ENCODE measurements around the gene NAE1.
A peak's percentile ranks its signal among the peaks of the same experiment; 100 is the strongest.

NAE1 gene

GRCh38 chr16:66849549-66849948 lies 18.8 kb upstream of the NAE1 start:
- no peak for DNase-seq

DNA sequence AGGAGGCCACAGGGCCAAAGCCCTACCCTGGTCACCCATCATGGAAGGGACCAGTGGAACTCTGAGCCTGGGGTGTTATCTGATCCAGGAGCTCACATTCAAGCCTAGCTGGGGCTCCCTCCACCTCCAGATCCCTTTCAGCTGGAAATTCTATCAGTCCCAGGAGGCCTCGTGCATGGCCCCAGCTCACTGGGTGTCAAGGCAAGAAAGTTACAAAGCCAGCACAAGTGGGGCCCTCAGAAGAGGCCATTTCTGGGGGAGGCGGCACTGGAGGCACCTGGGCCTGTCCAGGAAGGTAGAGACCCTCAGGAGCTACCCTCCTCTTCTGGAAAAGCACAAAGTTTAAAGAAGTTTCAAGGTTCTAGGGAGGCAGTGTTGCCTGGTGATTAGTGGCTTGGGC lies 18.2 kb upstream of the NAE1 start:
- no peak for DNase-seq

DNA sequence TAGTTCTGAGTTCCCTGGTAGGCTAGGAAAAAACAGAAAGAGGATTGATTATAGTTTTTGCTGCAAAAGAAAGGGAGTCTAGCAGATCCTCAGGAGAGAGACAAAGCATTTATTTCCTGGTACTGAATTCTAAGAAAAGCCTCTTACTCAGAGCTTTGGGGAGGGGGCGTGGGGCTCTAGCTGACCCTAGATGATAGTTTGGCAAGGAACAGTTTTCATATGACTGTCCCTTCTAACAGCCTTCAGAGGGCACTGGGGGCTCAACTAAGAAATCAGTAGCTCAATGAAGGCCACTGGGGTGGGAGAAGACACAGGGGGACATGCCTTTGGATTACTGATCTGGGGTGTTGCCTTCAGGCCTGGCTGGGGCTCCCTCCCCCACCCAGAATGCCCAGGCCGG lies 17.4 kb upstream of the NAE1 start:
- DNase-seq, result no peak

DNA sequence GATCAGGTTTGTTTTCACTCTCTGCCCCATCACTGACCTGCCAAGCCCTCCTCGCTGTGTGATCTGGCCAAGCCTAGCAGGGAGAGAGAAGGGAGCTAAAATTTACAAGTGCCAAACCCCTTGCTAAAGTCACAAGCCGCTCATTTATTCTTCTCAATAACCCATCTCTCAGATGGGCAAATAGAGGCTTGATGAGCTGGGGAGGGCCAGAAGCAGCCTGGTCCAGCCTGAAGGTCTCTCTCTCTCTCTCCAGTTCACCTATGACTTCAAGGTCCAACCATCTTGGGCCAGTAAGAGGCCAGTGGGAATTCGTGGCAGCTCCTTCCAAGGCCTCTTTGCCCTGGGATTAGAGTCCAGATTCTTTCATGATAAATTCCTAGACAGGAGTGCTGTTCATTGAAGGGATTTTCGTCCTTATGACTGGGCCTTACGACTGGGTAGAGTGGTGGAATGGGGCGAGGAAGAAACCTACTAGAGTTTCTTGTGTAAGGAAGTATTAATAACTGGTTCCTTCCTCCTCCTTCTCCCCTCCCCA lies 16.8 kb upstream of the NAE1 start:
- no peak for DNase-seq

DNA sequence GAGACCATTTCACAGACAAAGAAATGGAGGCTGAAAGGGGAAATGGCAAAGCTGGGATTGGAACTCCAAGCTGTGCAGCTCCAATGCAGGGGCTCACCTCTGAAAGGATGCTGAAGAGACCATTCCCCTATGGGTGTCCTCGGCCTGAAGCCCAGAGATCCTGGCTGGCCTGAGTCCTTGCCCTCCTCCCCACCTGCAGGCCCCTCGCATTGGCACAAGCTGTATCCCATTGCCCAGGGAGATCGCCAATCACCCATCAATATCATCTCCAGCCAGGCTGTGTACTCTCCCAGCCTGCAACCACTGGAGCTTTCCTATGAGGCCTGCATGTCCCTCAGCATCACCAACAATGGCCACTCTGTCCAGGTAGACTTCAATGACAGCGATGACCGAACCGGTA lies 16.1 kb upstream of the NAE1 start:
- DNase-seq, result no peak

- DNase-seq, result no peak
Observed at GRCh38 chr16:66846266-66846665, 15.5 kb upstream of the NAE1 start.

DNA sequence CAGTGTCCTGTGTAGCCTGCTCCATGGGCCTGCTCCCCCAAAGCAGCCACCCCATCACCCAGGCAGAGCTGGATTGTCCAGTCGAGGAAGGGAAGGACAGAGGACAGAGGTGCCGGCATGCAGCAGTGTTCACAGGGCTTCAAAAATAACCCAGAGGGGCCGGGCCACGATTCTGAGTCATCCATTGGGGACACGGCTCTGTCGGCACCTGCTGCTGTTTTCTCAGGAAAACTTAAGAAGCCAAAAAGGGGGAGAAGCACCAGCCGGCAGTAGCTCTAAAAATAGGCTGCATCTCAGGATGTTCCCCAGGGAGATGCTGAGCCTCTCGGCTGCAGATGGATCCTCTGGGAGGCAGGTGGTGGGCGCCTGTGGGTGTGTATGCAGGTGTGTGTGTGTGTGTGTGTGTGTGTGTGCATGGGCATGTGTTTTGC lies 15.0 kb upstream of the NAE1 start:
- DNase-seq, result no peak

DNA sequence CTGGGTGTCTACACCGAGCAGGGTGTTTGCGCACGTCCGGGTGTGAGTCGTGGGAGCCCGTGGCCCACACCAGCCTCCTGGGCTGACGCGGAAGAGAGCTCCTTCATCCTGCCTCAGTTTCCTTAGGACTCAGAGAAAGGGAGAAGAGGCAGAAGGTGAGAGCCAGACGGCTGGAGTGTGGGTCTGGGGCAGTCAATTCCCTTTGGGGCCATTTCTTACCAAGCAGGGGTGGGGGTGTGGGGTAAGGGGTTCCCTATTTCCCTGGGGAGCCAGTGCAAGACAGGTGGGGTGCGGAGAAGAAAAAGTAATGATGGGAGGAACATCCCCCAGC lies 14.3 kb upstream of the NAE1 start:
- DNase-seq, result no peak

- no peak for DNase-seq
Observed at GRCh38 chr16:66844342-66845079, 13.7 kb upstream of the NAE1 start, which contains the start of gene CA7. Gene CA7 (plus strand): TSS chr16:66844414. CDS start chr16:66844488, 74 bp downstream.

DNA sequence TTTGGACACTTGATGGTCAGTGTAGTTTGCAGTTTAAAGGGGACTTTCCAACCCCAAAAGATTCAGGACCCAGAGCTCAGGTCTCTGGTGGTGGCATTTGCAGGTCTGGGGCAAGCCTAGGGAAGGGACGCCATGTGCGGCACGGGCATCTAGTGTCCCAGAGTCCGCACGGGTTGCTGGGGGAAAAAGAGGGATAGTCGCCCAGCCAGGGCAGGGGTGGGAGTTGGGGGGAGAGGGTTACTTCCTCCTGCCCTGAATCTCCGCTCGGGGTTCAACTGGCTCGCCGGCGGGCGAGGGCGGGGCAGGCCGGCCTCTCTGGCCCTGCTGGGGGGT lies 13.2 kb upstream of the NAE1 start:
- no peak for DNase-seq

DNA sequence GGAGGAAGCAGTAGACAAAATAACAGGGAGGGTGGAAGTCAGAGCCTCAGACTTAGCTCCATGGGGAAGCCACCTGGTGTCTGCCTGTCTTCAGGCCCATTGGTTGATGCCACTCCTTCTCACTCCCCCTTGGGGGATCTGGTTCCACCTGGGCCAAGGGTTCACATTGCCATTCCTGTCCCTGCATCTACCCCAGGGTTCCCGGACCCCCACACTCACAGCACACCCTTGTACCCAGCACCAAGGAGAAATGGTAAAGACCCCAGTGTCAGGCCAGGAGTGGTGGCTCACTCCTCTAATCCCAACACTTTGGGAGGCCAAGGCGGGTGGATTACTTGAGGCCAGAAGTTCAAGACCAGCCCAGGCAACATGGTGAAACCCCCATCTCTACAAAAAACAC lies 12.4 kb upstream of the NAE1 start:
- DNase-seq, result no peak

- DNase-seq, result no peak
Observed at GRCh38 chr16:66842765-66843164, 12.0 kb upstream of the NAE1 start.

DNA sequence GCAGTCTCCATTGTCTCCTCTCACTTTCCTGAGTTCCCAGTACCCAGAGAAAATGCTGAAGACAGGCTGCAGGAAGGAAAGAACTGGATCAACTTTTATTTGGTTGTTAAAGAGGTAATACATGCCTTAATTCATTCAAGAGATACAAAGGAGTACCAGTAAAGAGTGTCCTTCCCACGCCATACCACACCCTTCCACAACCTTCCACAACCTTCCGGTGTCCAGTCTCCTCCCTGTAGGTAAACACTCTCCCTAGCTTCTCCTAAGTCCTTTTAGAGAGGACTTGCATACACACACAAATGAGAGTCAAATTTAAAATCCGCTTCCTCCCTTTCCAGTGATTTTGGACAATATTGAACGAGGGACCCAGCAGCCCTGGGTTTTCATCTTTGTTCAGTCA lies 10.6 kb upstream of the NAE1 start:
- DNase-seq, result no peak

- DNase-seq, result no peak
Observed at GRCh38 chr16:66840883-66841282, 10.1 kb upstream of the NAE1 start.

DNA sequence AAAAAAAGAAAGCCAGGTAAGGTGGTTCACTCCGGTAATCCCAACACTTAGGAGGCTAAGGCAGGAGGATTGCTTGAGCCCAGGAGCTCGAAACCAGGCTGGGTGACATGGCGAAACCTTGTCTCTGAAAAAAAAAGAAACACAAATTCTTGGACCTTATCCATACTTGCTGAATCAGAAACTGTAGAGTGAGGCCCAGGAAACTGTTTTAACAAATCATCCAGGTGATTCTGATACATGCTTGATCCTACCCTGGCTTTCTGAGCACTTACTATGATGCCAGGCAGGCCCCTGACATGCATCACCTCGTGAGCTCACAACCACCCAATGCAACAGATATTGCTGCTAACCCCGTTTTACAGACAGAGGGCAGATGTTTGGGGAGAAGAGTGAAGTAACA lies 4.0 kb upstream of the NAE1 start:
- DNase-seq, result no peak

GRCh38 chr16:66832661-66833305 lies 2.0 kb upstream of the NAE1 start:
- no peak for DNase-seq

- DNase-seq, result no peak
Observed at GRCh38 chr16:66832190-66832589, 1.4 kb upstream of the NAE1 start.

DNA sequence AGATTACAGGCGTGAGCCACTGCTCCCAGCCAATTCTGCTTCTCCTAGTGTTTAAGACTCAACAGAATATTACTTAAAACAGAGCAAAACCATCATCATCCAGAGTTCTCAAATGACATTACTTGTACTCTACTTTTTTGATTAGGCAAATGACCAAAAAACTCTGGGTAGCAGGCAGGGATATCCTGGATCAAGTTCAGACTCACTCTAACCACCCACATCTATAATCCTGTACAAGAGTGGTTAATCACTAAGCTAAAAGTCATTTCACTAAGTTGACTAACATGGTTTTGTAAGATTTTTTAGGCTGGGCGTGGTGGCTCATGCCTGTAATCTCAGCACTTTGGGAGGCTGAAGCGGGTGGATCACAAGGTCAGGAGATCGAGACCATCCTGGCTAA lies 6.8 kb downstream of the NAE1 start:
- DNase-seq, result no peak

- no peak for DNase-seq
Observed at GRCh38 chr16:66814734-66815133, 16.0 kb downstream of the NAE1 start.

DNA sequence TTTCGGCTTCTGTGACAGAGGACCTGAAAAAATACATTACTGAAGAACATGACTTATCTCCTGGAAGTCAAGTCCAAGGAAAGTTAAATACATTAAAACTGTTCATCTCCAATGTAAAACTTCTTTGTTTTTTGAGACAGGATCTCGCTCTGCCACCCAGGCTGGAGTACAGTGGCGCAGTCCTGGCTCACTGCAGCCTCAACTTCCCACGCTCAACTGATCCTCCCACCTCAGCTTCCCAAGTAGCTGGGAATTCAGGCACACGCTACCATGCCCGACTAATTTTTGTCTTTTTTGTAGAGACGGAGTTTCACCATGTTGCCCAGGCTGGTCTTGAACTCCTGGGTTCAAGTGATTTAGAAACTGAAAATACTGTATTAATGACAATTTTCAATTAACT lies 19.7 kb downstream of the NAE1 start:
- DNase-seq, result no peak

DNA sequence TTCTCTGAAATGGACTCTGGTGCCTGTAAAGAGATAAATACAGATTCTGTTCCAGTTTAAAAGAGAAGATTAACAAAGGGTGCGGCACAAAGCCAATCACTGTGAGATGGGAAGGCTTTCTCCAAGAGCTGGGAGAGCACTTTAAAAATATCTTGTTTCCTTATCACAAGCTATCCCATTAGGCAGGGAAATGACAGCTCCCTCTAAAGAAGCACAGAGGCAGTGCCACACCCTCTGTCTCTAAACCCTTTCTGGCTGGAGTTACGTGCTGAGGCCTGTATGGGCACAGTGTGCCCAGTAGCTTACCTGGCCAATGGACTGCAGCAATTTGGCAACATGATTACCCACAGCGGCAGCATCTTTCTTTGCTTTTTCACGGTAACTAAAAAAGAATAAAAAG lies 20.4 kb downstream of the NAE1 start:
- DNase-seq, result no peak

DNA sequence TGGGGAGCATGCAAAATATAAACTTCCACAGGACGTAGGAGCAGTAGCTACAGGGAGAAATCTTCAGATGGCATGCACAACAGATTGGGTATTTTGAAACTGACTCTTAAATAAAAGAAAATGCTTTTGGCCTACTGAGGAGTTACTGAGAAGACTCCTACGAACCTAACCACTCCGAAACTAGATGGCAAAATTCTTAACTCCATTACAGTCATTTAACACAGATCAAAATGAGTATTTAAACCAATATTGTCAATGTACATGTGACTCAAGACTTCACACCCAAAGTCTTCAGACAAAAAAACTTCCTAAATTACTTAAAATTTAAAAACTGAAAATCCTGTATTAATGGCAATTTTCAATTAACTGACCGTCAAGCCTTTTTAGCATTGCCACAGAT lies 21.0 kb downstream of the NAE1 start:
- DNase-seq, result no peak

GRCh38 chr16:66802159-66802558 lies 28.6 kb downstream of the NAE1 start:
- DNase-seq, result peak; percentile 47 to 63

- DNase-seq, result no peak
Observed at GRCh38 chr16:66801320-66802105, 29.3 kb downstream of the NAE1 start, which contains the start of gene TERB1. Gene TERB1 (minus strand): TSS chr16:66801584. CDS start chr16:66796798, 4,786 bp downstream.

Data from Kasumi-1 (cell line).